ENCODE measurements around the gene KCNA1. TPM values are rescaled to one million over a fixed set of nuclear protein-coding genes. Genes with fewer than 3 reads are reported as not detected.

Gene KCNA1
- total and polyA plus RNA-seq, 2 of the 4 experiments (the other 2 are of a cell fraction), result not detected

DNA sequence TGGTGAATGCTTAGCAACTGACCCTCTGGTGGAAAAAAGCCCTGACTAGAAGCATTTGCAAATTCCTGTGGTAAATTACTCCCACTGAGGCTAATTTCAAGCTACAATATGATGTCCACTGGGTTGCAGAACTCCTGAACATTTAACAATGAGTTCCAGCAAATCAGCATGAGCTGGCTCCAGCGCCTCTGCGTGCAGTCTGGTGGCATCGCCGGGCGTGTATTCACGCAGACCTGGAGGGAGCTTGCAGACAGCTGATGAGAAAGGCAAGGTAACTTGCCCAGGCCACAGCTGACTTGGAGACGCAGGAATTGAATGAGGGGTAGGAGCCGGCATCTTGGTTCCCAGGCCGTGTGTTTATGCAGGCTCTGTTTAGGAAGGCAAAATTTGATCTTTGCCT, 45.1 kb upstream of the KCNA1 start:
- Histone ChIP-seq H2AFZ (replicated peaks; ENCODE audit: low read length, poor library complexity) (no peak overlapping the region), H2BK120ac (ENCODE audit: low read depth, low read length) (no peak overlapping the region), H3K4me1 (ENCODE audit: control insufficient read depth, insufficient read depth, low read length) (no peaks in the 10 kb centered on the region), H4K8ac (ENCODE audit: low read depth in 2 of 2, low read length in 2 of 2) (no peak overlapping the region), H3K9me3 (ENCODE audit: control insufficient read depth, insufficient read depth, low read length) (no peaks in the 10 kb centered on the region), H3K9ac (ENCODE audit: low read depth, low read length) (no peak overlapping the region), H3K23ac (ENCODE audit: low read depth, low read length) (no peak overlapping the region), H3K4me3 (ENCODE audit: insufficient read depth, low read depth, low read length) (no peak overlapping the region), H3K4ac (ENCODE audit: low read depth, low read length) (no peak overlapping the region), H3K27ac (ENCODE audit: insufficient read depth, low read length) (no peak overlapping the region), H2BK5ac (ENCODE audit: low read depth, low read length, poor library complexity, severe bottlenecking) (no peak overlapping the region), H4K91ac (ENCODE audit: insufficient read depth, low read depth, low read length) (no peak overlapping the region), H2BK15ac (ENCODE audit: low read depth, low read length) (no peak overlapping the region), H4K20me1 (ENCODE audit: insufficient read depth, low read length) (no peaks in the 10 kb centered on the region; the same call in 1 of the 2 replicates), H2BK20ac (ENCODE audit: low read depth, low read length) (no peak overlapping the region), H3K14ac (replicated peaks; ENCODE audit: low read depth, low read length) (no peak overlapping the region), H3K27me3 (ENCODE audit: control insufficient read depth, insufficient read depth, low read length) (peaks cover 16% of the 10 kb centered on the region), H3K18ac (ENCODE audit: low read depth, low read length) (no peak overlapping the region), H4K5ac (ENCODE audit: low read depth, low read length) (no peak overlapping the region), H3K36me3 (ENCODE audit: control insufficient read depth, insufficient read depth, low read length) (no peaks in the 10 kb centered on the region), H3K56ac (ENCODE audit: extremely low read depth, insufficient read depth, low read length) (no peak overlapping the region), H3K79me1 (ENCODE audit: low read depth in 1 of 2, low read length in 2 of 2) (no peaks in the 10 kb centered on the region), H2AK9ac (replicated peaks; ENCODE audit: low read depth, low read length, poor library complexity) (no peak overlapping the region), H3K4me2 (ENCODE audit: low read depth, low read length) (no peak overlapping the region), H3K9me1 (ENCODE audit: insufficient read depth, low read length) (no peaks in the 10 kb centered on the region), H2AK5ac (ENCODE audit: low read depth, low read length) (no peak overlapping the region)
- TF ChIP-seq MAFK (IDR thresholded peaks at IDR 0.05; ENCODE audit: low read depth, low read length) (no peak), BHLHE40 (IDR thresholded peaks at IDR 0.05; ENCODE audit: low read depth, low read length) (no peak), NFE2L2 (IDR thresholded peaks at IDR 0.05; ENCODE audit: low read depth, low read length) (no peak), FOS (IDR thresholded peaks at IDR 0.05; ENCODE audit: low read depth, low read length) (no peak), RAD21 (IDR thresholded peaks at IDR 0.05; ENCODE audit: low read length) (no peak), RFX5 (IDR thresholded peaks at IDR 0.05; ENCODE audit: low read depth, low read length) (no peak)
- TF ChIP-seq, protein P1, sequence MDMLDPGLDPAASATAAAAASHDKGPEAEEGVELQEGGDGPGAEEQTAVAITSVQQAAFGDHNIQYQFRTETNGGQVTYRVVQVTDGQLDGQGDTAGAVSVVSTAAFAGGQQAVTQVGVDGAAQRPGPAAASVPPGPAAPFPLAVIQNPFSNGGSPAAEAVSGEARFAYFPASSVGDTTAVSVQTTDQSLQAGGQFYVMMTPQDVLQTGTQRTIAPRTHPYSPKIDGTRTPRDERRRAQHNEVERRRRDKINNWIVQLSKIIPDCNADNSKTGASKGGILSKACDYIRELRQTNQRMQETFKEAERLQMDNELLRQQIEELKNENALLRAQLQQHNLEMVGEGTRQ (IDR thresholded peaks at IDR 0.05; ENCODE audit: low read depth, low read length), result no peak
- TF ChIP-seq, protein P2, sequence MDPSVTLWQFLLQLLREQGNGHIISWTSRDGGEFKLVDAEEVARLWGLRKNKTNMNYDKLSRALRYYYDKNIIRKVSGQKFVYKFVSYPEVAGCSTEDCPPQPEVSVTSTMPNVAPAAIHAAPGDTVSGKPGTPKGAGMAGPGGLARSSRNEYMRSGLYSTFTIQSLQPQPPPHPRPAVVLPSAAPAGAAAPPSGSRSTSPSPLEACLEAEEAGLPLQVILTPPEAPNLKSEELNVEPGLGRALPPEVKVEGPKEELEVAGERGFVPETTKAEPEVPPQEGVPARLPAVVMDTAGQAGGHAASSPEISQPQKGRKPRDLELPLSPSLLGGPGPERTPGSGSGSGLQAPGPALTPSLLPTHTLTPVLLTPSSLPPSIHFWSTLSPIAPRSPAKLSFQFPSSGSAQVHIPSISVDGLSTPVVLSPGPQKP (IDR thresholded peaks at IDR 0.05; ENCODE audit: borderline replicate concordance, low read depth, low read length), result no peak
- CTCF ChIA-PET, result interaction anchor here (0.6 kb wide), 1 partner anchor 464 kb away, joined by 5 read pairs; no protein-coding TSS in a partner anchor
- POLR2A ChIA-PET (ENCODE audit: unreplicated experiment), result no interaction called here
- DNase-seq (no peak), ATAC-seq (ENCODE audit: low read depth) (no peak)
- intact Hi-C loops (cut with micrococcal nuclease) (no loop called here), in situ Hi-C loops (cut with MboI; ENCODE audit: low sequenced_read_pairs) (loop anchor here (5.0 kb wide), 1 partner anchor 213 kb away; no protein-coding TSS in a partner anchor), dilution Hi-C loops (cut with HindIII; ENCODE audit: low sequenced_read_pairs, unreplicated experiment) (no loop called here)
- WGBS, 2 experiments (ENCODE audit: extremely low coverage in 2 of 2, insufficient read length in 1 of 2), result 88% methylated on average over 5 of the region's 9 CpGs; no CpG with 5 or more reads in 1 of the 2 experiments
- no TSS peak for BruUV-seq (replicated peaks)

All from IMR-90 (cell line).